GM19468 (cell line): ENCODE results near the gene FBXO46.
"Not testable (repeated sequence)": the region's sequence is repeated elsewhere in the genome, so short reads cannot be mapped to it uniquely, and the experiment has no call there.

Experiments used
- ATAC-seq: cut with Tn5 transposase; IDR thresholded peaks from one replicate; pipeline ENCODE4 v1.9.1; 2021; ENCODE audit warnings: mild to moderate bottlenecking, moderate library complexity, moderate number of reproducible peaks; ENCODE audit not compliant: unreplicated experiment; ENCODE audit errors: extremely low read depth

FBXO46 gene

GRCh38 chr19:45733160-45733810 lies 2.6 kb upstream of the FBXO46 start, which contains the start of gene MEIOSIN:
Gene MEIOSIN, plus strand, starts transcription at chr19:45733439. Its CDS starts 1,938 bp downstream, at chr19:45735377.
- no peak for ATAC-seq

GRCh38 chr19:45729800-45730290 lies 851 bp downstream of the FBXO46 start:
- ATAC-seq: no peak

- not testable (repeated sequence) for ATAC-seq
Observed at GRCh38 chr19:45728683-45729082, 2.0 kb downstream of the FBXO46 start.

GRCh38 chr19:45720065-45720464 lies 10.6 kb downstream of the FBXO46 start:
- ATAC-seq: not testable (repeated sequence)

GRCh38 chr19:45717983-45718650 lies 12.6 kb downstream of the FBXO46 start:
- ATAC-seq: no peak

- ATAC-seq: peak; percentile 74
Observed at GRCh38 chr19:45717131-45717982, 13.3 kb downstream of the FBXO46 start.

GRCh38 chr19:45716359-45717130 lies 14.2 kb downstream of the FBXO46 start:
- ATAC-seq: no peak

- no peak for ATAC-seq
Observed at GRCh38 chr19:45715139-45715538, 15.6 kb downstream of the FBXO46 start.

- no peak for ATAC-seq
Observed at GRCh38 chr19:45713141-45713540, 17.6 kb downstream of the FBXO46 start.

- no peak for ATAC-seq
Observed at GRCh38 chr19:45712699-45713067, 18.0 kb downstream of the FBXO46 start.

- no peak for ATAC-seq
Observed at GRCh38 chr19:45711851-45712698, 18.6 kb downstream of the FBXO46 start.

GRCh38 chr19:45710356-45711130 lies 20.2 kb downstream of the FBXO46 start:
- ATAC-seq: no peak

GRCh38 chr19:45705710-45706415 lies 24.8 kb downstream of the FBXO46 start:
- ATAC-seq: no peak

- no peak for ATAC-seq
Observed at GRCh38 chr19:45705115-45705514, 25.6 kb downstream of the FBXO46 start.

GRCh38 chr19:45701676-45702075 lies 29.0 kb downstream of the FBXO46 start:
- ATAC-seq: no peak

GRCh38 chr19:45693106-45693788 lies 37.4 kb downstream of the FBXO46 start:
- ATAC-seq: no peak
